Activated CD4-positive, alpha-beta T cell treated with anti-CD3 and anti-CD28 coated beads, Interleukin-2, amount 50 U/mL, for 16 hours (primary cell): ENCODE measurements around the gene RALY.
A peak's percentile ranks its signal among the peaks of the same experiment; 100 is the strongest.
"Not testable (repeated sequence)": the region's sequence is repeated elsewhere in the genome, so short reads cannot be mapped to it uniquely, and the experiment has no call there.

Experiments used
- DNase-seq: peaks from one replicate; pipeline ENCODE4 v3.0.0-alpha.2; 2020

The RALY gene

DNA sequence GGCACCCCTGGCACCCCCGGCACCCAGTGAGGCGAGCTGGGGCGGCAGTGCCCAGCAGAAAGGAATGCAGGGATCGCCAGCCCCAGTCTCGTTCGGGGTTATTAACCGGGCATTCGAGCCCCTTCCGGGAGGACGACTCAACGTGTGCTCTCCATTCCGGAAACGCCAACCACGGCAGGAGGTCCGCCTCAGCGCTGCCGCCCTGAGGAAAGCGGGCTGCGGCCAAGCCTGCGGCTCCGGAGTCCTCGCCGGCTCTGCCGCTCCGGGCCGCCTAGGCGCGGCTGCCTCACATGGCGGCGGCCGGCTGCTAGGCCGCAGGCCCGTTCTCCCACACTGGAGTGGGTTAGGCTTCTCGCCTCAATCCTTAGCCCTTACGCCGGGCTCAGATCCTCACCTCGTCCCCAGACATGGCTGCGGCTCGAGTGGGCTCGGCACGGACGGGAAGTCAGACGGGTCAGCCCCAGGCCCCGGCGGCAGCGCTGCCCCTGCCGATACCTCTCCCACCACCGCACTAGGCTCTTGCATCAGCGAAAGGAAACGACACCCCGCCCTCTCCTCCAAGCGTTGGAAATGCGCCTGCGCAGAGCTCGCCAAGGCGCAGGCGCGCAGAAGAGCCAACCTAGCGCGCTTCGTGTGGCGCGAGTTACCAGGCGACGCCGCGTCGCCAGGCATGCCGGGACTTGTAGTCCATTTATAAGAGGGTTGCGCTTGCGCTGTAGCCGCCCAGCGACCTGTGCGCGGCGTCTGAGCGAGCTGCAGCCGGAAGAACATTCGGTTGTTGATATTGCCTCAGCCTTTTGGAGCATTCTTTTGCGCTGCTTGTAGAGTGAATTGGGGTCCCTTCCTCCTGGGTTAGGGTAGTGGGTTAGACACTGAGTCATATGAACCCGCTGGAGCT, 118.2 kb downstream of the RALY start, which contains the start of gene EIF2S2:
EIF2S2 (minus strand) TSS at position 542 of the 898 bp plus-strand sequence; CDS start at position 409, 133 bp downstream.
- DNase-seq, result peak; percentile 97

DNA sequence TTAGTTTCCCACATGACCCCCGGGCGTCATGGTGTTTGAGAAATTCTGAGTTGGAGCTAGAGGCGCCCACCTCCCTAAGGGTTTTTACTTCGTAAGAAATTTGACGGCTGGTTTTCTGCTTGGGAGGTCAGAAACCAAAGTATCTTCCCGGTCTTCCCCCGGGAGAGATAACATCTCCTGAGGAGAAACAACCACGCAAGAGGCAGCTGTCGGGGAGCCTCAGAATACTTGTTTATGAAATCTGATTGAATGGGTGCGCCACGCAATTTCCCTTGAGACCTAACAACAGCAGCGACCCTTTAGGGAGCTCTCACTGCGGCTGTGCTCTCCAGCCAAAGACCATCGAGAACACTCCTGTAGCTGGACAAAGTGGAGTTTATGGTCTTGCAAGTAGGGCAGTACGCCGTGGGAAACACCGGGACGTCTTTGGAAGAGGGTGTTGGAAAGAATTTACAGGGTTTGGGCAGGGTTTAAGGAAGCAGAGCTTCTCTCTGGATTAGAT, 118.9 kb downstream of the RALY start:
- no peak for DNase-seq

DNA sequence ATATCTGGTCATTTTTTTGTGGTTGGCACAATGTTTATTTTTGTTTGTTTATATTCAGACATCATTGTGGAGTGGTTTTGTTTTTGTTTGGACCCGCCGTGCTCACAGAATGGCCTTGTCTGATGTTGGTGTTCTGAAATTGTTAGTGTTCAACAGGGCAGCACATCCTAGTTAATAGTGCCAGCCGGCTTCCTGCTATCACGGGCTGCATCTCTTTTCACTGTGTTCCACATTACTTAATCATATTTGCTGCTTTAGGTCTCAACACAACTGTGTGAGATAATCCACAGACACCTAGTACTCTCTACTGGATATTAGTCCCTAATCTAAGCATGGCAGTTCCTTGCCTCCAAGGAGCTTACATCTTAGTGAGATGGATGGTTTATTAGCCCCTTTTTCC, 121.1 kb downstream of the RALY start:
- DNase-seq, result no peak

DNA sequence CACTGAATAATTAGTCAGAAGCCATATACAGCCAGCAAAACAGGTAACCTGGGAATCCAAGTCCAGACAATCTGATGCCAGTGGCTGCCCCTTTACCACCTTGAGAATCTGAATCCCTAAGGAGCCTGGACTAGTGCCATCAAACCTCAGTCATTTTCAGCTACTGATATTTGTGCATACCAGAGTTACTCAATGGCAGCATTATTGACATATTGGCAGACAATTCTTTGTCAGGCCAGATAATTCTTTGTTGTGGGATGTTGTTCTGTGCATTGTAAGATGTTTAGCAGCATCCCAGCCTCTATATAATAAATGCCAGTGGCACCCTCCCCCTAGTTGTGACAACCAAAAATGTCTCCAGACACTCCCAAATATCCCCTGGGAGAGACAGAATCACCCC, 121.5 kb downstream of the RALY start:
- DNase-seq, result no peak

DNA sequence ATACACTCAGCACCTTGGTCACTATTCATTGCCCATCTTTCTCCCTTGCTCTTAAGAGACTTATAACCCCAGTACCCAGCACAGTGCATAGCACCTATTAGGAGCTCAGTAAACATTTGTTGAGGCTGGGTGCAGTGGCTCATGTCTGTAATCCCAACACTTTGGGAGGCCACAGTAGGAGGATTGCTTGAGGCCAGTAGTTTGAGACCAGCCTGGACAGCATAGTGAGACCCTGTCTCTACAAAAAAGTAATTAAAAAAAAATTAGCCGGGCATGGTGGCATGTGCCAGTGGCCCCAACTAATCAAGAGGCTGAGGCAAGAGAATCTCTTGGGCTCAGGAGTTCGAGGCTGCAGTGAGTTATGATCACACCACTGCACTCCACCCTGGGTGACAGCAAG, 126.5 kb downstream of the RALY start:
- no peak for DNase-seq

DNA sequence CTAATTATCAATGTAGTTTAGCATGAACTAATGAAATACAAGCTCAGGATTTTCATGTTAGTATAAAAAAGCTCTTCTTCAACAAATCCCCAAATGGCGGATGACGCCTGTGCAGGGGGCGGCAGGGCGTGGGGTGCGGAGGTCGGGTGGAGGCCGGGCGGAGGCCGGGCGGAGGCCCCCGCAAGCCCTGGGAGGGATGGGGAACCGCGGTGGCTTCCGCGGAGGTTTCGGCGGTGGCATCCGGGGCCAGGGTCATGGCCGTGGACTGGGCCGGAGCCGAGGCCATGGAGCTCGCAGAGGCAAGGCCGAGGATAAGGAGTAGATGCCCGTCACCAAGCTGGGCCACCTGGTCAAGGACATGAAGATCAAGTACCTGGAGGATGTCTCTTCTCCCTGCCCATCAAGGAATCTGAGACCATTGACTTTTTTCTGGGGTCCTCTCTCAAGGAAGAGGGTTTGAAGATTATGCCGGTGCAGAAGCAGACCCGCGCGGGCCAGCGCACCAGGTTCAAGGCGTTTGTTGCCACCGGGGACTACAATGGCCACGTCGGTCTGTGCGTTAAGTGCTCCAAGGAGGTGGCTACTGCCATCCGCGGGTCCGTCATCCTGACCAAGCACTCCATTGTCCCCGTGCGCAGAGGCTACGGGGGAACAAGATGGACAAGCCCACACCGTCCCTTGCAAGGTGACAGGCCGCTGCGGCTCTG, 128.7 kb downstream of the RALY start:
- no peak for DNase-seq

DNA sequence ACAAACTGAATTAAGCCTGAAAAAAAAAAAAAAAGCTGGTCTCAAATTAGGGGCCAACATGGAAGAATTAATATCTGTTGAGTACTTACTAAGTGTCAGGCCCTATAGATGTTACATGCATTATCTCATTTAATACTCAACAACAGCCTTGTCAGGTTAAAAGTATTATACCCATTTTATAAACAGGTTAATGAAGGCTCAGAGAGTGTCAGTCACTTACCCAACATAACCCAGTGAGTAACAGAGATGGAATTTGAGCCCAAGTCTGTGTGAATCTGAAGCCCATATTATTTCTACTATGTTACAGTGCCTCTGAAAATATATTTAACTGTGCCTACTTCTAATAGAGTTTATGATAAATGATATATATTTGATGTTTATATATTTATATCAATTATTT, 129.6 kb downstream of the RALY start:
- DNase-seq, result no peak

DNA sequence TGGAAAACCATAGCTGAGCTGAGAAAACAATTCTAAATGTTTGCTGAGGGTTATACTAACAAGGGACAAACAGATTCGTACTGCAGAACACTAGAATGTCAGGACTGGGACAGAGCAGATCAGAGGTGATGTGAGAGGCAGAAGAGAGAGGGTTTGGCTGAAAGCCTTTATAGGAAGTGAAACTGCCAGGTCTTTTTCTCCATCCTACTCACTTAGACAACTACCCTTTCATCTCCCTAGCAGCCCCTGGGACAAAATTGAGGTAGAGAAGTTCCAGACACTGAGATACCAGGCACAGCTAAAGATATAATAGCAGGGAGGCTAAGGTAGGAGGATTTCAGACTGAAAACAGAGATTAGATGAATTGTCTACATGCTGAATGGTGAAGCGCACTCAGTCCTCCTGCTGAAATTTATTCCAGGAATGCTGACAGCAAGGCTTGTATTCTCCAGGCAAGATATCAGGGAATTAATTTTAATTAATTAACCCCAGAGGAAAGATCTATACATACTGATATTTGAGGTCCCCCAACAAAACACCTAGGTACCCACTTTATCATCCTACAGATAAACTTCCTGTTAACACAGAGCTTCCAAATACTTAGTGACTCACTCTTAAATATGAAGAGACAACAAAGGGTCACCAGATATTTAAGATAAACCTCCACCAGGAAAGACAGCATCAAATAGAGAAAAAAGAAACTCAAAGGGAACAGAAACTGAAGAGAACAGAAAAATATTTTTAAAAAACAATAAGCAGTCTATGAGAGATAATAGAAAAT, 130.9 kb downstream of the RALY start:
- DNase-seq, result no peak

DNA sequence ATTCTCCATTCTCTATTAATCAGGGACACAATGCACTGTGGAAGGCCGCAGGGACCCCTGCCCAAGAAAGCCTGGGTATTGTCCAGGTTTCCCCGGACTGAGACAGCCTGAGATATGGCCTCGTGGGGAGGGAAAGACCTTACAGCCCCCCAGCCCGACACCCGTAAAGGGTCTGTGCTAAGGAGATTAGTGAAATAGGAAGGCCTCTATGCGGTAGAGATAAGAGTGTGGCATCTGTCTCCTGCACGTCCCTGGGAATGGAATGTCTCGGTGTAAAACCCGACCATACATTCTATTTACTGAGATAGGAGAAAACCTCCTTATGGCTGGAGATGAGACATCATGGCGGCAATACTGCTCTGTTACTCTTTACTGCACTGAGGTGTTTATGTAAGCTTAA, 134.1 kb downstream of the RALY start:
- DNase-seq, result no peak

DNA sequence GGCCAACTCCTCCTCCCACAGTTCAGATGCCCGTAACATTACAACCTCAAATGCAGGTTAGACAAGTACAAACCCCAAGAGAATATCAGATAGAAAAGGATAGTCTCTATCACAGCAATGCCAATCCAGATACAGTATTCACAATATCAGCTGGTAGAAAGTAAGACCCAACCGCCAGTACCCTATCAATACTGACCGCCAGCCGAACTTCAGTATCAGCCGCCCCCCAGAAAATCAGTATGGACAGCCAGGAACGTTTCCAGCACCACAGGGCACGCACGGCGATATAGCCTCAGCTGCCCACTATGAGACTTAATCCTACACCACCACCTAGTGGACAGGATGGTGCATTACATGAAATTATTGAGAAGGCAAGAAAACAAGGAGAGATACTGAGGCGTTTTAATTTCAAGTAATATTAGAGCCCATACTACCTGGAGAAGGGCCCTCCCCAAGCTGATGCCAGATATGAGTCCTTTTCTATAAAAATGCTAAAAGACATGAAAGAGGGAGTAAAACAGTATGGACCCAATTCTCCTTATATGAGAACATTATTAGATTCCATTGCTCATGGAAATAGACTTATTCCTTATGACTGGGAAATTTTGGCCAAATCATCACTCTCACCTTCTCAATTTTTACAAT, 135.9 kb downstream of the RALY start:
- DNase-seq, result peak; percentile 80

DNA sequence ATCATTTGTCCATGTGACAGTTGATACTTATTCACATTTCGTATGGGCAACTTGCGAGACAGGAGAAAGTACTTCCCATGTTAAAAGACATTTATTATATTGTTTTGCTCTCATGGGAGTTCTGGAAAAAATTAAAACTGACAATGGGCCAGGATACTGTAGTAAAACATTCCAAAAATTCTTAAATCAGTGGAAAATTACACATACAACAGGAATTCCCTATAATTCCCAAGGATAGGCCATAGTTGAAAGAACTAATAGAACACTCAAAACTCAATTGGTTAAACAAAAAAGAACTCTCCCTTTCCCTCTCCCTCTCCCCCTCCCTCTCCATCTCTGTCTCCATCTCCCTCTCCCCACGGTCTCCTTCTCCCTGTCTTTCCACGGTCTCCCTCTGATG, 137.8 kb downstream of the RALY start:
- DNase-seq, result no peak

DNA sequence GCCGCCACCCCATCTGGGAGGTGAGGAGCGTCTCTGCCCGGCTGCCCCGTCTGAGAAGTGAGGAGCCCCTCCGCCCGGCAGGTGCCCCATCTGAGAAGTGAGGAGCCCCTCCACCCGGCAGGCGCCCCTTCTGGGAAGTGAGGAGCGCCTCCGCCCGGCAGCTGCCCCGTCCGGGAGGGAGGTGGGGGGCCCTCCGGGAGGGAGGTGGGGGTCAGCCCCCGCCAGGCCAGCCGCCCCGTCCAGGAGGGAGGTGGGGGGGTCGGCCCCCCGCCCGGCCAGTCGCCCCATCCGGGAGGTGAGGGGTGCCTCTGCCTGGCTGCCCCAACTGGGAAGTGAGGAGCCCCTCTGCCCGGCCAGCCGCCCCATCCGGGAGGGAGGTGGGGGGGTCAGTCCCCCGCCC, 138.8 kb downstream of the RALY start:
- not testable (repeated sequence) for DNase-seq

DNA sequence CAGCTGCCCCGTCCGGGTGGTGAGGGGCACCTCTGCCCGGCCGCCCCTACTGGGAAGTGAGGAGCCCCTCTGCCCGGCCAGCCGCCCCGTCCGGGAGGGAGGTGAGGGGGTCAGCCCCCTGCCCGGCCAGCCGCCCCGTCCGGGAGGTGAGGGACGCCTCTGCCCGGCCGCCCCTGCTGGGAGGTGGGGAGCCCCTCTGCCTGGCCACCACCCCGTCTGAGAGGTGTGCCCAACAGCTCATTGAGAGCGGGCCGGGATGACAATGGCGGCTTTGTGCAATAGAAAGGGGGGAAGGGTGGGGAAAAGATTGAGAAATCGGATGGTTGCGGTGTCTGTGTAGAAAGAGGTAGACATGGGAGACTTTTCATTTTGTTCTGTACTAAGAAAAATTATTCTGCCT, 139.2 kb downstream of the RALY start:
- not testable (repeated sequence) for DNase-seq

DNA sequence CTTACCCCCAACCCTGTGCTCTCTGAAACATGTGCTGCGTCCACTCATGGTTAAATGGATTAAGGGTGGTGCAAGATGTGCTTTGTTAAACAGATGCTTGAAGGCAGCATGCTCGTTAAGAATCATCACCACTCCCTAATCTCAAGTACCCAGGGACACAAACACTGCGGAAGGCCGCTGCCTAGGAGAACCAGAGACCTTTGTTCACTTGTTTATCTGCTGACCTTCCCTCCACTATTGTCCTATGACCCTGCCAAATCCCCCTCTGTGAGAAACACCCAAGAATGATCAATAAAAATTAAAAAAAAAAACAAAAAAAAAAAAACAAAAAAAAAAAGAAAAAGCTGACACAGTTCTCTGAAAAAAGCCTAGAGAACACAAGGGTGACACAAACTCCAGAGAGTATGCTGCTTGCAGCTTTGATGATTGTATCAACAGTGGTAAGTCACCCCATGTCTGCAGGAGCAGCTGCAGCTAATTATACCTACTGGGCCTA, 139.7 kb downstream of the RALY start:
- not testable (repeated sequence) for DNase-seq
